Peyer's patch (tissue), 4 donors: ENCODE measurements around the gene KCNE4.

Experiments
- CTCF ChIP-seq, 6 experiments: fragments of 450-650 bp in 4 of 6; fragments of 200-600 bp in 2 of 6; sonication (generic) in 1 of 6; IDR thresholded peaks; one replicate each; pipeline ENCODE4 v1.5.1; 2017 to 2019; ENCODE audit warnings: antibody characterized with exemption in 6 of 6, mild to moderate bottlenecking in 3 of 6, moderate library complexity in 1 of 6
- POLR2A ChIP-seq, 2 donors: fragments of 450-650 bp; IDR thresholded peaks; one replicate each; pipeline ENCODE4 v1.5.1; 2017; ENCODE audit warnings: antibody characterized with exemption in 2 of 2, mild to moderate bottlenecking in 2 of 2, moderate library complexity in 2 of 2

- TF ChIP-seq CTCF (IDR thresholded peaks at IDR 0.05) (no peak), POLR2A (IDR thresholded peaks at IDR 0.05) (no peak)
Observed at GRCh38 chr2:223005496-223005895, 46.5 kb upstream of the KCNE4 start.
